ENCODE results near the gene RPH3AL. TPM values are rescaled to one million over a fixed set of nuclear protein-coding genes. Genes with fewer than 3 reads are reported as not detected.

RPH3AL gene
- total and polyA plus RNA-seq, 12 donors: 3.6 to 11.1 (median 6.0) TPM

DNA sequence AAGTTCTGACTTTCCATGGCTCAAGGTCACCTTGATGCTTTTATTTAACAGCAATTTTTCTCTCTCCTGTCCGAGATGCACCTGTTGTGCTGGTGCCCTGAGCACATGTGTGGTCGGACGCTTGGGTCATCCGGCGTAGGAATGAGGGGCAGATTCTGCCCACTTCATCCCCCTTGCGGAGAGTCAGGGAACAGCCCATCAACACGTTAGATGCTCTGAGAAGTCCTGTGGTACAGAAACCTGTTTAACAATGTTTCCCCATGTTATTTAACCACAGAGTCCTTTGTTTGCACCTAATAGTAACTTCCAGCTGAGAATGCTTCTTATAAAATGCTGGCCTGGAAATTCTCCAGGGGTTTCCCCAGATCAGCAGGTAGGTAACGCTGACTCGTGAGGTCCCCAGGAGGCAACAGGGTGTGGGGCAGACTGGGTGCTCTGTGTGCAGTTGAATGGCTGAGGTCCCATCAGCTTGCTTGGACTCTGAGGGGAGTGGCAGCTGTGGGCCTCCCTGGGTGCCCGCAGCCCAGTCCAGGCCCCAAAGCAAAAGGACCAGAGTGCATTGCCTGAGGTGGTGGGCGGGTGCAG lies 189.0 kb downstream of the RPH3AL start:
- DNase-seq: no peak
- intact Hi-C loops (cut with DNase I): loop anchor here in 6 of 10 donors (5.0 kb wide), 1 partner anchor 224 kb away; no protein-coding TSS in a partner anchor
- Histone ChIP-seq H3K4me1 (peaks cover 0 to 4% (median 0%) of the 10 kb centered on the region in 9 donors), H3K9me3 (no peaks in the 10 kb centered on the region), H3K4me3 (no peak overlapping the region), H3K36me3 (peaks cover 0 to 46% (median 0%) of the 10 kb centered on the region in 9 donors), H3K27me3 (no peaks in the 10 kb centered on the region), H3K27ac (no peak overlapping the region)
- no peak for ATAC-seq
- 88 to 89% methylated on average over 11 of the region's 11 CpGs for WGBS, 2 donors
- TF ChIP-seq, protein P1, sequence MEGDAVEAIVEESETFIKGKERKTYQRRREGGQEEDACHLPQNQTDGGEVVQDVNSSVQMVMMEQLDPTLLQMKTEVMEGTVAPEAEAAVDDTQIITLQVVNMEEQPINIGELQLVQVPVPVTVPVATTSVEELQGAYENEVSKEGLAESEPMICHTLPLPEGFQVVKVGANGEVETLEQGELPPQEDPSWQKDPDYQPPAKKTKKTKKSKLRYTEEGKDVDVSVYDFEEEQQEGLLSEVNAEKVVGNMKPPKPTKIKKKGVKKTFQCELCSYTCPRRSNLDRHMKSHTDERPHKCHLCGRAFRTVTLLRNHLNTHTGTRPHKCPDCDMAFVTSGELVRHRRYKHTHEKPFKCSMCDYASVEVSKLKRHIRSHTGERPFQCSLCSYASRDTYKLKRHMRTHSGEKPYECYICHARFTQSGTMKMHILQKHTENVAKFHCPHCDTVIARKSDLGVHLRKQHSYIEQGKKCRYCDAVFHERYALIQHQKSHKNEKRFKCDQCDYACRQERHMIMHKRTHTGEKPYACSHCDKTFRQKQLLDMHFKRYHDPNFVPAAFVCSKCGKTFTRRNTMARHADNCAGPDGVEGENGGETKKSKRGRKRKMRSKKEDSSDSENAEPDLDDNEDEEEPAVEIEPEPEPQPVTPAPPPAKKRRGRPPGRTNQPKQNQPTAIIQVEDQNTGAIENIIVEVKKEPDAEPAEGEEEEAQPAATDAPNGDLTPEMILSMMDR (IDR thresholded peaks at IDR 0.05): no peak

DNA sequence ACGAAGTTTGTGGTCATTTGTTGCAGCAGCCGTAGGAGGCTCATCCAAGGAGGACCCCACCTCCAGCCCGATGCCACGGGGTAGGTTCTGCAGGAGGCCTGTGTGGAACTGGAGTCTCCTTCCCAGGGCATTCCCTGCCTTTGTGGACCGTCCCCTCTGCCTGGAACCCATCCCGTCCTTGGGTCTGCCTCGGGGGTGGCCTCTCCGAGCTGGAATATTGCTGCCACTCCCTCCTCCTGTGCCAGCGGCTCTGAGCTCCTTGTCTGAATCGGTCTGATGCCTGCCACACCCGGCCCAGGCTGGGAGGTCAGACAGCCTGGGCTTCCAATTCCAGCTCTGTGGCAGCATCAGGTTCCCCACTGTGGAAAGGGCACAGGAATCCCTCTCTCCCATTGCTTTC lies 189.9 kb downstream of the RPH3AL start:
- intact Hi-C loops (cut with DNase I): loop anchor here in 6 of 10 donors (5.0 kb wide), 1 partner anchor 225 kb away; no protein-coding TSS in a partner anchor
- H3K9me3 ChIP-seq: no peaks in the 10 kb centered on the region
- WGBS, 2 donors: 88 to 94% methylated on average over 11 of the region's 11 CpGs
- H3K27me3 ChIP-seq: no peaks in the 10 kb centered on the region
- H3K36me3 ChIP-seq: peaks cover 0 to 46% (median 0%) of the 10 kb centered on the region in 9 donors
- DNase-seq (no peak), ATAC-seq (no peak)
- peaks cover 0 to 4% (median 0%) of the 10 kb centered on the region in 9 donors for H3K4me1 ChIP-seq
- TF ChIP-seq, protein P1 (IDR thresholded peaks at IDR 0.05): no peak
- H3K4me3 ChIP-seq: no peak overlapping the region
- no peak overlapping the region for H3K27ac ChIP-seq

Other genes starting within 250 kb of the RPH3AL start
- not detected for gene SCGB1C2, start 215.2 kb downstream of the RPH3AL start, total RNA-seq
- not detected for gene SCGB1C2, start 215.2 kb downstream of the RPH3AL start, polyA plus RNA-seq
- gene DOC2B, start 171.2 kb downstream of the RPH3AL start, total RNA-seq: 10 to 100 TPM in 1 of 10 donors, 1 to 10 TPM in 9; 2.6 to 13.0 (median 4.6) TPM
- 1 to 10 TPM; 2.5 to 4.9 TPM for gene DOC2B, start 171.2 kb downstream of the RPH3AL start, polyA plus RNA-seq
- 10 to 100 TPM in 8 of 10 donors, 1 to 10 TPM in 2; 7.0 to 29.1 (median 12.0) TPM for gene RFLNB, start 93.1 kb upstream of the RPH3AL start, total RNA-seq
- 10 to 100 TPM; 12.6 to 14.9 TPM for gene RFLNB, start 93.1 kb upstream of the RPH3AL start, polyA plus RNA-seq

All from heart right ventricle (tissue), 16 donors.